A673 (cell line): ENCODE data around the gene EMCN.

Source experiments
- CTCF ChIP-seq: fragments of 300-800, 200-600 bp; sonication (generic); conservative IDR thresholded peaks from 2 replicates; pipeline ENCODE4 v1.5.1; 2017; ENCODE audit warnings: low read depth, mild to moderate bottlenecking, antibody characterized with exemption, low read length, moderate library complexity, mixed read lengths
- EZH2 ChIP-seq: fragments of 200-600 bp; sonication (generic); IDR thresholded peaks from 2 replicates; pipeline ENCODE4 v1.6.1; 2017; ENCODE audit warnings: borderline replicate concordance, low read depth, mild to moderate bottlenecking, mixed read lengths, antibody characterized with exemption, low read length; ENCODE audit not compliant: poor library complexity, severe bottlenecking

DNA sequence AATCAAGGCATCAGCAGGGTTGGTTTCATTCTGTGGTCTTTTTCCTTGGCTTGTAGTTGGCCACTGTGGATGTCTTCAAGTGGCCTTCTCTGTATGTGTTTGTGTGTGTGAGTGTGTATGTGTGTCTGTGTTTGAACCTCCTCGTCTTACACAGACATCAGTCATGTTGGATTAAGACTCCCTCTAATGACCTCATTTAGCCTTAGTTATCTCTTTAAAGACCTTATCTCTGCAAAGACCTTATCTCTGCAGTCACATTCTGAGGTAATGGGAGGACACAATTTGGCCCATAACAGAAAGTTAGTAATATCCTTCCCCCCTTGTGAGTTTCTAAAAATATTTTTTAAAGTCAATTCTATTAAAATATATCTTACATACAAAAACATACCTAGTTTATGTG lies 126.7 kb downstream of the EMCN start:
- no peak for TF ChIP-seq EZH2
- TF ChIP-seq CTCF = no peak
